H9 (cell line): ENCODE measurements around the gene POU2AF3. TPM values are rescaled to one million over a fixed set of nuclear protein-coding genes. Genes with fewer than 3 reads are reported as not detected.

Experiments
- DNase-seq: peaks from one replicate; pipeline ENCODE4 v3.0.0-alpha.2; 2017
- H2AFZ ChIP-seq: one replicate; pipeline ENCODE4 v1.6.1; 2013; ENCODE audit warnings: mild to moderate bottlenecking, low read length, control low read depth, moderate library complexity
- H2AK5ac ChIP-seq: 2 replicates; pipeline ENCODE4 v1.6.1; 2013; ENCODE audit warnings: low read length, control low read depth, mixed read lengths; ENCODE audit not compliant: insufficient read length
- H2BK120ac ChIP-seq: one replicate; pipeline ENCODE4 v1.6.1; 2013; ENCODE audit warnings: low read depth, mild to moderate bottlenecking, low read length, control low read depth, inconsistent platforms; ENCODE audit not compliant: poor library complexity, severe bottlenecking
- H2BK12ac ChIP-seq: 2 replicates; pipeline ENCODE4 v1.6.1; 2013; ENCODE audit warnings: low read length, control low read depth, mixed read lengths, low read depth; ENCODE audit not compliant: insufficient read length
- H2BK15ac ChIP-seq: 2 replicates; pipeline ENCODE4 v1.6.1; 2013; ENCODE audit warnings: low read depth, low read length, control low read depth
- H2BK20ac ChIP-seq: one replicate; pipeline ENCODE4 v1.6.1; 2013; ENCODE audit warnings: low read depth, mild to moderate bottlenecking, low read length, control low read depth, inconsistent platforms; ENCODE audit not compliant: poor library complexity, severe bottlenecking
- H2BK5ac ChIP-seq: 2 replicates; pipeline ENCODE4 v1.6.1; 2013; ENCODE audit warnings: low read length, control low read depth, mixed read lengths; ENCODE audit not compliant: insufficient read length
- H3K14ac ChIP-seq: 2 replicates; pipeline ENCODE4 v1.6.1; 2013; ENCODE audit warnings: low read length, control low read depth; ENCODE audit not compliant: insufficient read depth
- H3K18ac ChIP-seq: 2 replicates; pipeline ENCODE4 v1.6.1; 2013; ENCODE audit warnings: low read depth, mild to moderate bottlenecking, mixed read lengths, low read length, control low read depth; ENCODE audit not compliant: insufficient read length
- H3K23ac ChIP-seq: 2 replicates; pipeline ENCODE4 v1.6.1; 2013; ENCODE audit warnings: low read length, control low read depth, mixed read lengths, low read depth; ENCODE audit not compliant: insufficient read length
- H3K23me2 ChIP-seq: 2 replicates; pipeline ENCODE4 v1.6.1; 2013; ENCODE audit warnings: low read depth, mild to moderate bottlenecking, mixed read lengths, low read length, control low read depth; ENCODE audit not compliant: insufficient read length, poor library complexity, severe bottlenecking
- H3K27ac ChIP-seq: 2 replicates; pipeline ENCODE4 v1.5.1; 2013; ENCODE audit warnings: low read length, control low read depth, mixed read lengths, low read depth; ENCODE audit not compliant: insufficient read length
- H3K27me3 ChIP-seq: 2 replicates; pipeline ENCODE4 v1.6.1; 2013; ENCODE audit warnings: low read length, control low read depth, inconsistent platforms; ENCODE audit not compliant: insufficient read depth
- H3K4ac ChIP-seq: 2 replicates; pipeline ENCODE4 v1.6.1; 2013; ENCODE audit warnings: low read depth, mild to moderate bottlenecking, control low read depth, inconsistent platforms, low read length, moderate library complexity
- H3K4me1 ChIP-seq: 2 replicates; pipeline ENCODE4 v1.6.1; 2013; ENCODE audit warnings: low read length, control low read depth, inconsistent platforms; ENCODE audit not compliant: insufficient read depth
- H3K4me2 ChIP-seq: 2 replicates; pipeline ENCODE4 v1.6.1; 2013; ENCODE audit warnings: low read length, control low read depth, mixed read lengths; ENCODE audit not compliant: insufficient read length, insufficient read depth
- H3K56ac ChIP-seq: 2 replicates; pipeline ENCODE4 v1.6.1; 2013; ENCODE audit warnings: low read depth, mild to moderate bottlenecking, mixed read lengths, low read length, control low read depth; ENCODE audit not compliant: insufficient read length
- H3K79me1 ChIP-seq: 2 replicates; pipeline ENCODE4 v1.6.1; 2013; ENCODE audit warnings: low read depth, mild to moderate bottlenecking, moderate library complexity, low read length, control low read depth, inconsistent platforms; ENCODE audit not compliant: insufficient read depth, poor library complexity, severe bottlenecking
- H3K79me2 ChIP-seq: 2 replicates; pipeline ENCODE4 v1.6.1; 2013; ENCODE audit warnings: low read length, control low read depth, inconsistent platforms; ENCODE audit not compliant: insufficient read depth
- H3K9ac ChIP-seq: 2 replicates; pipeline ENCODE4 v1.6.1; 2013; ENCODE audit warnings: low read length, control low read depth, mixed read lengths; ENCODE audit not compliant: insufficient read length; ENCODE audit errors: extremely low read depth
- H3K9me3 ChIP-seq: one replicate; pipeline ENCODE4 v1.6.1; 2013; ENCODE audit warnings: low read depth, low read length, inconsistent platforms; ENCODE audit not compliant: control insufficient read depth
- H3T11ph ChIP-seq: one replicate; pipeline ENCODE4 v1.6.1; 2013; ENCODE audit warnings: mild to moderate bottlenecking, low read length, control low read depth, inconsistent platforms
- H4K20me1 ChIP-seq: one replicate; pipeline ENCODE4 v1.6.1; 2013; ENCODE audit not compliant: control insufficient read depth, insufficient read length, insufficient read depth
- H4K5ac ChIP-seq: 2 replicates; pipeline ENCODE4 v1.6.1; 2013; ENCODE audit warnings: low read depth, mild to moderate bottlenecking, mixed read lengths, low read length, control low read depth; ENCODE audit not compliant: insufficient read length
- H4K8ac ChIP-seq: replicated peaks from 2 replicates; pipeline ENCODE4 v1.6.1; 2013; ENCODE audit warnings: low read length, control low read depth, mixed read lengths, low read depth; ENCODE audit not compliant: insufficient read length
- H4K91ac ChIP-seq: 2 replicates; pipeline ENCODE4 v1.6.1; 2013; ENCODE audit warnings: low read depth, mild to moderate bottlenecking, moderate library complexity, mixed read lengths, low read length, control low read depth; ENCODE audit not compliant: insufficient read length
- H3K27ac Mint-ChIP-seq, 3 experiments: 2 replicates in 2 of 3; 3 replicates in 1 of 3; pipeline ENCODE4 v1.8.0; 2020 to 2021; ENCODE audit warnings: mixed read lengths in 3 of 3, mild to moderate bottlenecking in 1 of 3, moderate library complexity in 1 of 3
- H3K27me3 Mint-ChIP-seq: 2 replicates; pipeline ENCODE4 v1.8.0; 2021; ENCODE audit warnings: low read depth, mild to moderate bottlenecking, moderate library complexity, mixed read lengths
- H3K36me3 Mint-ChIP-seq, 3 experiments: 2 replicates in 2 of 3; 3 replicates in 1 of 3; pipeline ENCODE4 v1.8.0; 2020 to 2021; ENCODE audit warnings: low read depth in 3 of 3, mixed read lengths in 3 of 3; ENCODE audit not compliant: insufficient read depth in 1 of 3
- H3K4me1 Mint-ChIP-seq, 2 experiments: 2 replicates each; pipeline ENCODE4 v1.8.0; 2020; ENCODE audit warnings: mixed read lengths in 2 of 2
- H3K4me3 Mint-ChIP-seq, 2 experiments: 2 replicates in 1 of 2; 3 replicates in 1 of 2; pipeline ENCODE4 v1.8.0; 2020 to 2021; ENCODE audit warnings: mild to moderate bottlenecking in 2 of 2, mixed read lengths in 2 of 2, moderate library complexity in 1 of 2
- H3K9me3 Mint-ChIP-seq, 2 experiments: 2 replicates in 1 of 2; 3 replicates in 1 of 2; pipeline ENCODE4 v1.8.0; 2020; ENCODE audit warnings: mild to moderate bottlenecking in 2 of 2, mixed read lengths in 2 of 2, moderate library complexity in 1 of 2
- CTCF ChIP-seq: fragments of 200-600 bp; sonication (generic); conservative IDR thresholded peaks from 3 replicates; pipeline ENCODE4 v1.8.0; 2021; ENCODE audit warnings: antibody characterized with exemption, mild to moderate bottlenecking
- WGBS: extraction: QIAGEN DNeasy Blood & Tissue Kit; methylation state at CpG from one replicate; pipeline ENCODE4 v1.1.7; 2013; ENCODE audit warnings: missing lambda C conversion rate, low lambda C conversion rate, mixed read lengths; ENCODE audit not compliant: insufficient read length; ENCODE audit errors: extremely low coverage; 5-methylcytosine and 5-hydroxymethylcytosine counted together
- total RNA-seq: library from RNA; stranded (reverse); gene quantifications from 2 replicates; pipeline ENCODE4 v1.2.1, GENCODE V29; 2021

The POU2AF3 gene
- total RNA-seq, 1 experiment from 2014 or later = 0.52 TPM

GRCh38 chr11:111297696-111298095 is 650 bp upstream of the POU2AF3 start:
- H3K4me1 Mint-ChIP-seq = peaks cover 16 to 31% of the 10 kb centered on the region in 2 experiments
- peaks cover 2% of the 10 kb centered on the region; the same call in 1 of the 2 replicates for H3K4me1 ChIP-seq
- no peak overlapping the region for H3K23ac ChIP-seq
- H2BK12ac ChIP-seq = no peak overlapping the region
- no peak overlapping the region for H2BK20ac ChIP-seq
- H2BK120ac ChIP-seq = no peak overlapping the region
- peak overlapping the region in 1 of 2 experiments; percentile 76; a peak in 3 of 5 replicates for H3K4me3 Mint-ChIP-seq
- H3K27ac ChIP-seq = no peak overlapping the region
- H3K14ac ChIP-seq = no peak overlapping the region
- H3K36me3 Mint-ChIP-seq = no peaks in the 10 kb centered on the region; a peak in 1 of 7 replicates
- DNase-seq = peak; percentile 45
- no CpG with 5 or more reads among the region's 10 CpGs for WGBS
- no peaks in the 10 kb centered on the region for H3K9me3 Mint-ChIP-seq
- no peaks in the 10 kb centered on the region for H3K79me2 ChIP-seq
- H3K4ac ChIP-seq = no peak overlapping the region
- H2AK5ac ChIP-seq = no peak overlapping the region
- no peak overlapping the region for H4K91ac ChIP-seq
- no peaks in the 10 kb centered on the region; the same call in 1 of the 2 replicates for H3K27me3 ChIP-seq
- H2BK15ac ChIP-seq = no peak overlapping the region
- TF ChIP-seq CTCF = no peak
- no peaks in the 10 kb centered on the region for H3K79me1 ChIP-seq
- H2BK5ac ChIP-seq = no peak overlapping the region
- H3K23me2 ChIP-seq = peaks cover 15% of the 10 kb centered on the region
- H4K20me1 ChIP-seq = no peaks in the 10 kb centered on the region
- H3K4me2 ChIP-seq = no peak overlapping the region
- H3T11ph ChIP-seq = no peak overlapping the region
- no peak overlapping the region for H3K56ac ChIP-seq
- H3K27ac Mint-ChIP-seq = no peak overlapping the region
- H2AFZ ChIP-seq = no peak overlapping the region
- H3K9me3 ChIP-seq = no peaks in the 10 kb centered on the region
- peaks cover 49% of the 10 kb centered on the region for H3K27me3 Mint-ChIP-seq
- H3K9ac ChIP-seq = no peak overlapping the region
- H3K18ac ChIP-seq = no peak overlapping the region
- H4K8ac ChIP-seq = no peak overlapping the region
- no peak overlapping the region for H4K5ac ChIP-seq
